IPS DF 4.7 (cell line): Measurements from ENCODE around the gene WNT10A.
"Not testable (repeated sequence)": the region's sequence is repeated elsewhere in the genome, so short reads cannot be mapped to it uniquely, and the experiment has no call there.

Experiments
- DNase-seq: peaks from one replicate; pipeline ENCODE4 v3.0.0-alpha.2; 2013; ENCODE audit warnings: low spot score; ENCODE audit errors: extremely low read depth

WNT10A gene

GRCh38 chr2:218880102-218880858 is at the start of gene WNT10A:
Gene WNT10A, plus strand, starts transcription at chr2:218880852. Its CDS starts 144 bp downstream, at chr2:218880996.
- no peak for DNase-seq

DNA sequence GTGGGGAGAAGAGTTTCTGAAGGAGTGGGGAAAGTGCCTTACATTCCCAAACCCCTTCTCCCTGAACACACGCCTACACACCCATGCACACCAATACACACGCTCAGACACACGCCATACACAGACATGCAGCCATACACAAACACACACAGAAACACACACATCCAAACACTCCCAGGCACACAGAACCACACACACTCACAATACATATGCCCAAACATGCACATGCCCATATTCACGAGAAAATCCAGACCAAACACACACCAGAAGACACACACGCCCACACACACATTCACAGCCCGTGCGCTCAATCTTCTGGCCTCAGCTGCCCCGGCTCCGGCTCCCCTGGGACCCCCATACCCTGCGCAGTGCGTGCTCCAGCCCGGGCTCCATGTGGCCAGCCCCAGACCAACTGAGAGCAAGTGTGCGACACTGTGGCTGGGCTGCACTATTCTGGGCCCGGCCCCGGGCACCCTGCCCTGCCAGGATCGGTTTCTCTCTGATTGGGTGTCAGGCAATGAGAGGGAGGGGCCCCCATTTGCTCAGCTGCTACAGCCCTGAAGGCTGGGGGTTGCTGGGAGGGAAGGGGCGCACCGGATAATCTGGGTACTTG is 49.2 kb upstream of the WNT10A start, which contains the start of gene PRKAG3:
Gene PRKAG3, minus strand, starts transcription at position 426 of the 613 bp plus-strand sequence.
- DNase-seq = no peak

GRCh38 chr2:218832081-218832480 is 48.6 kb upstream of the WNT10A start:
- no peak for DNase-seq

- DNase-seq = no peak
Observed at GRCh38 chr2:218832520-218832919, 48.1 kb upstream of the WNT10A start.

GRCh38 chr2:218833023-218833609 is 47.5 kb upstream of the WNT10A start:
- no peak for DNase-seq

- DNase-seq = no peak
Observed at GRCh38 chr2:218834685-218835084, 46.0 kb upstream of the WNT10A start.

GRCh38 chr2:218837495-218837894 is 43.2 kb upstream of the WNT10A start:
- no peak for DNase-seq

- DNase-seq = no peak
Observed at GRCh38 chr2:218839430-218839829, 41.2 kb upstream of the WNT10A start.

DNA sequence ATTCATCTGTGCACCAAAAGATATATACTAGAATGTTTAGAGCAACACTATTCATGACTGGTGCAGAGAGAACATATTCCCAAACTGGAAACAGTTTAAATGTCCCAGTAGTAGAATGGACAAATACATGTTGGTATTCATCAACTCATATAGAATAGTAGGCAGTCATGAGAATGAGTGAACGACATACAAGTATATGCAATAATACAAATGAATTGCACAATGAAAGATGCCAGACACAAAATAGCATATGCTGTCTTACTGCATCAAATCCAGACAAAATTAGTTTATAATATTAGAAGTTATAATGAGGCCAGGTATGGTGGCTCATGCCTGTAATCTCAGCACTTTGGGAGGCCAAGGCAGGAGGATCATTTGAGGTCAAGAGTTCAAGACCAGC is 40.8 kb upstream of the WNT10A start:
- DNase-seq = no peak

- DNase-seq = not testable (repeated sequence)
Observed at GRCh38 chr2:218844334-218844733, 36.3 kb upstream of the WNT10A start.

DNA sequence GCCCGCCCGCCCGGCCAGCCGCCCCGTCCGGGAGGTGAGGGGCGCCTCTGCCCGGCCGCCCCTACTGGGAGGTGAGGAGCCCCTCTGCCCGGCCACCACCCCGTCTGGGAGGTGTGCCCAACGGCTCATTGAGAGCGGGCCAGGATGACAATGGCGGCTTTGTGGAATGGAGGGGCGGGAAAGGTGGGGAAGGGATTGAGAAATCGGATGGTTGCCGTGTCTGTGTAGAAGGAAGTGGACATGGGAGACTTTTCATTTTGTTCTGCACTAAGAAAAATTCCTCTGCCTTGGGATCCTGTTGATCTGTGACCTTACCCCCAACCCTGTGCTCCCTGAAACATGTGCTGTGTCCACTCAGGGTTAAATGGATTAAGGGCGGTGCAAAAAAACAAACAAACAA is 33.7 kb upstream of the WNT10A start:
- DNase-seq = not testable (repeated sequence)

DNA sequence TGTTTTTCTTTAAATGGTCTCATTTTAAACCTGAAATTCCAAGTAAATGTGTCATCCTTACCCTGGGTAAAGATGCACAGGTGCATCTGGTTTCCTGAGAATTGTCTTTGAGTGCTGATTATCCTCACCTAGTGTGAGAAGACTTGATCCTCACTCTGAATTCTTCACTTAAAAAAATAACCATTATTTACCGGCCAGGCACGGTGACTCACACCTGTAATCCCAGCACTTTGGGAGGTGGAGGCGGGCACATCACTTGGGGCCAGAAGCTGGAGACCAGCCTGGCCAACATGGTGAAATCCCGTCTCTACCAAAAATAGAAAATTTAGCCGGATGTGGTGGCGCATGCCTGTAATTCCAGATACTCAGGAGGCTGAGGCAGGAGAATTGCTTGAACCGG is 30.9 kb upstream of the WNT10A start:
- DNase-seq = no peak

DNA sequence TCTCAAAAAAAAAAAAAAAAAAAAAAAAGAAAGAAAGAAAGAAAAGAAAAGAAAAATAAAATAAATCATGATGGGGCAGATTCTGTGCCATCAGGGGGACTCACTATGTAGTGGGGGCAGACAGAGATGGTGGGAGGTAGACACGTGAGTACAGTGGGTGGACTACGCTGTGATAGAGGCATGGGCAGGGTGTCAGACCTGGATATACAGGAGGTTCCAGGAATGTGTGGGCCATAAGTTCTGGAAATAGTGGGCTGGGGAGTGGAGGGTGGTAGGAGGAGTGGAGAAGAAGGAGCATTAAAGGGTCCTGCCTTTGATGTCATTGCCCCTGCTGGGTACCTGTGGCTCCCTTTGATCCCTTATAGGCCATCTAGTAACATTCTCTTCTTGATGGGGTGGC is 29.9 kb upstream of the WNT10A start:
- DNase-seq = no peak

DNA sequence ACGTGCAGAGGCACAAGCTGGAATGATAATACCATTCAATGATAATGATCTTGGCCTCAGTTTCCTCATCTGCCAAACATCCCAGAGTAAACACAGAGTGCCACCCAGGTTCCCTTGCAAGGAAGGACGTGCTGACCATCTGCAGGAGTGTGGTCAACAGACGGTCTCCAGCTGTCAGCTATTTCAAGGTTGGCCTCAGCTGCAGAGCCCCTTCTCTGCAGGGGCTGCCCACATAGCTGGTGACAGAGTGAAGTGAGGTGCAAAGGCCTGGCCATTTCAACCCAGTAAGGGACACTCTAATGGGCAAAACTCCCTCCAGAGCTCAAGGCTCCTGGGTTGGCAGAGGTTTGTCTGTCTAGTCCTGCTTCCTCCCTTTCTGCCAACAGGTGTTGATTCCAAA is 29.4 kb upstream of the WNT10A start:
- no peak for DNase-seq

DNA sequence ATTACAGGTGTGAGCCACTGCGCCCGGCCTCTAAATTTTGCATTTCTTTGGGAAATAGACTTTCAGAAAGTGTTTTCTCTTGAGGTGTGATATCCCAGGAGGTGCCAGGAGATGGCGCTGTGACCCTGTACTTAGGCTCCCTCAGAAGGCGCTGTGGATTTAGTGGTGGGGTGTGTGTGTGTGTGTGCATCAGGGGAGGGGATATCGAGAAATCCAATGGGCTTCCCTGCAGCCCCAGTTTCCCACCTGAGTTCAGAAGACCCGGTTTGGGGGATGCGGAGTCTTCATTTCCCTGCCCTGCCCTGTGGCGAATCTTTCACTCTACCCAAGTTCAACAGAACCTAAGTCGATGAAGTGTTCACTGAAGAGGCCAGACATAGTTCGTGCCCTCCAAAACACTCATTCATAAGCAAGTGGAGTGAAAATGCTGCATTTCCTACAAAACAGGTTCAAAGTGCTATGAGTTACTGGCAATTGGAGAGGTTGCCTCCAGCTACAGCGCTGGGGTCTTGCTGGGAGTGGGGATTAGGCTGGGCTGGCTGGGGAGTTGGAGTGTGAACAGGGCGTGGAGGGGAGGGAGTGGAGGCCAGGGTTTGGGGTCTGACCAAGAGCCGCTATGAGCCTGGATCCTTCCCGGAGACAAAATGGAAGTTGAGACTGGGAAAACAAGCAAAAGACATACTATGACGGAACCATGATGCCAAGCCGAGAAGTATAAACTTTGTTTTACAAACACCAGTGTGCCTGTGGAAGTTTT is 27.6 kb upstream of the WNT10A start:
- no peak for DNase-seq

DNA sequence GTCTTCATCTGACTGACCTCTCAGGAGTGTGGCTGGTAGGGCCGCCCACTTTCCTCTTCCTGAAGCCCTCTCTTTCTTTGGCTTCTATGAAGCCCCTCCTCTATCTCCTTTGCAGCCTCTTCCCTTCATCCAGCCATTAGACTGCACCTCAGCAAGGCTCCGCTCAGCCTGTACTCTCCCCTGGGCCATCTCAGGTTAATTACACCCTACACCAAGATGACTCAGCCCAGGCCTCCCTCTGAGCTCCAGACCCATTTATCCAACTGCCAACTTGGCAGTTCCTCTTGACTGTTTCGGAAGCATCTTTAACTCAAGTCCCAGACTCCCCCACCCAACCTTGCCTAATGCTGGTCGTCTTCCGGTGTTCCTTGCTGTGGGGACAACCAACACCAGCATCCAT is 26.9 kb upstream of the WNT10A start:
- DNase-seq = no peak

- DNase-seq = no peak
Observed at GRCh38 chr2:218854860-218855259, 25.8 kb upstream of the WNT10A start.

- no peak for DNase-seq
Observed at GRCh38 chr2:218855305-218856166, 25.1 kb upstream of the WNT10A start.

- no peak for DNase-seq
Observed at GRCh38 chr2:218856167-218856895, 24.3 kb upstream of the WNT10A start.

DNA sequence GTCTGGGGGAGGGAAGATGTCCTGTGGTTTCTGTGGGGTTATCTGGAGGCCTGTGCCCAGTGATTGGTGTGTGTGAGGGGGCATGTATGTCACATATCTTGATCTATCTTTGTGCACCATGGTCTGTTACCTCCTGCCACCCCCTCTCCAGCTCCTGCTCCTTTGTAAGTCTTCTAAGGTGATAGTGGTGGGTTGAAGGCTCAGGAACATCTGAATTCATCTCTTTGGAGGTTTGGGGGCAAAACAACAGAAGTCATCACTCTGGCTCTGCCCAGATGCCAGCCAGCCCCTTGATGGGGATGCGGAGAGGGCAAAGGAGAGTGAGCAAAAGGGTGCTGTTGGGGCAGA is 23.8 kb upstream of the WNT10A start:
- no peak for DNase-seq
